ENCODE measurements around the gene EGFLAM.

The EGFLAM gene

GRCh38 chr5:38396766-38397165 is 138.4 kb downstream of the EGFLAM start:
- no peak overlapping the region for H3K27ac ChIP-seq
- H3K4me3 ChIP-seq (IDR thresholded peaks at IDR 0.05; ENCODE audit: insufficient read depth, low read depth, low read length), result no peak overlapping the region
- H3K4me1 ChIP-seq (ENCODE audit: low read depth, poor library complexity, severe bottlenecking), result no peaks in the 10 kb centered on the region
- no peaks in the 10 kb centered on the region for H3K79me2 ChIP-seq (ENCODE audit: insufficient read depth, low read depth)
- no peak overlapping the region for H3K4me2 ChIP-seq
- H2AFZ ChIP-seq (ENCODE audit: low read depth), result no peak overlapping the region
- H3K9ac ChIP-seq, result no peak overlapping the region
- no peaks in the 10 kb centered on the region for H4K20me1 ChIP-seq (ENCODE audit: insufficient read depth)
- H3K36me3 ChIP-seq (ENCODE audit: insufficient read depth), result no peaks in the 10 kb centered on the region
- TF ChIP-seq, protein P1, sequence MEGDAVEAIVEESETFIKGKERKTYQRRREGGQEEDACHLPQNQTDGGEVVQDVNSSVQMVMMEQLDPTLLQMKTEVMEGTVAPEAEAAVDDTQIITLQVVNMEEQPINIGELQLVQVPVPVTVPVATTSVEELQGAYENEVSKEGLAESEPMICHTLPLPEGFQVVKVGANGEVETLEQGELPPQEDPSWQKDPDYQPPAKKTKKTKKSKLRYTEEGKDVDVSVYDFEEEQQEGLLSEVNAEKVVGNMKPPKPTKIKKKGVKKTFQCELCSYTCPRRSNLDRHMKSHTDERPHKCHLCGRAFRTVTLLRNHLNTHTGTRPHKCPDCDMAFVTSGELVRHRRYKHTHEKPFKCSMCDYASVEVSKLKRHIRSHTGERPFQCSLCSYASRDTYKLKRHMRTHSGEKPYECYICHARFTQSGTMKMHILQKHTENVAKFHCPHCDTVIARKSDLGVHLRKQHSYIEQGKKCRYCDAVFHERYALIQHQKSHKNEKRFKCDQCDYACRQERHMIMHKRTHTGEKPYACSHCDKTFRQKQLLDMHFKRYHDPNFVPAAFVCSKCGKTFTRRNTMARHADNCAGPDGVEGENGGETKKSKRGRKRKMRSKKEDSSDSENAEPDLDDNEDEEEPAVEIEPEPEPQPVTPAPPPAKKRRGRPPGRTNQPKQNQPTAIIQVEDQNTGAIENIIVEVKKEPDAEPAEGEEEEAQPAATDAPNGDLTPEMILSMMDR (conservative IDR thresholded peaks at IDR 0.05; ENCODE audit: low read depth, low read length), result no peak
- no peaks in the 10 kb centered on the region for H3K27me3 ChIP-seq (ENCODE audit: insufficient read depth, low read depth)

- H3K9ac ChIP-seq, result no peak overlapping the region
- no peaks in the 10 kb centered on the region for H3K27me3 ChIP-seq (ENCODE audit: insufficient read depth, low read depth)
- no peaks in the 10 kb centered on the region for H4K20me1 ChIP-seq (ENCODE audit: insufficient read depth)
- TF ChIP-seq, protein P1 (conservative IDR thresholded peaks at IDR 0.05; ENCODE audit: low read depth, low read length), result no peak
- no peak overlapping the region for H3K4me3 ChIP-seq (IDR thresholded peaks at IDR 0.05; ENCODE audit: insufficient read depth, low read depth, low read length)
- no peaks in the 10 kb centered on the region for H3K36me3 ChIP-seq (ENCODE audit: insufficient read depth)
- no peaks in the 10 kb centered on the region for H3K79me2 ChIP-seq (ENCODE audit: insufficient read depth, low read depth)
- no peak overlapping the region for H3K27ac ChIP-seq
- no peaks in the 10 kb centered on the region for H3K4me1 ChIP-seq (ENCODE audit: low read depth, poor library complexity, severe bottlenecking)
- H3K4me2 ChIP-seq, result no peak overlapping the region
- no peak overlapping the region for H2AFZ ChIP-seq (ENCODE audit: low read depth)
Observed at GRCh38 chr5:38400365-38400764, 142.0 kb downstream of the EGFLAM start.

- H2AFZ ChIP-seq (ENCODE audit: low read depth), result no peak overlapping the region
- no peak overlapping the region for H3K9ac ChIP-seq
- H3K4me2 ChIP-seq, result no peak overlapping the region
- no peaks in the 10 kb centered on the region for H3K4me1 ChIP-seq (ENCODE audit: low read depth, poor library complexity, severe bottlenecking)
- H3K27me3 ChIP-seq (ENCODE audit: insufficient read depth, low read depth), result no peaks in the 10 kb centered on the region
- H4K20me1 ChIP-seq (ENCODE audit: insufficient read depth), result no peaks in the 10 kb centered on the region
- H3K36me3 ChIP-seq (ENCODE audit: insufficient read depth), result no peaks in the 10 kb centered on the region
- H3K4me3 ChIP-seq (IDR thresholded peaks at IDR 0.05; ENCODE audit: insufficient read depth, low read depth, low read length), result no peak overlapping the region
- no peaks in the 10 kb centered on the region for H3K79me2 ChIP-seq (ENCODE audit: insufficient read depth, low read depth)
- TF ChIP-seq, protein P1 (conservative IDR thresholded peaks at IDR 0.05; ENCODE audit: low read depth, low read length), result no peak
- H3K27ac ChIP-seq, result no peak overlapping the region
Observed at GRCh38 chr5:38401145-38401544, 142.8 kb downstream of the EGFLAM start.

GRCh38 chr5:38403406-38403805 is 145.0 kb downstream of the EGFLAM start:
- no peak overlapping the region for H3K9ac ChIP-seq
- no peaks in the 10 kb centered on the region for H3K4me1 ChIP-seq (ENCODE audit: low read depth, poor library complexity, severe bottlenecking)
- H3K36me3 ChIP-seq (ENCODE audit: insufficient read depth), result no peaks in the 10 kb centered on the region
- H3K4me2 ChIP-seq, result no peak overlapping the region
- no peak overlapping the region for H3K4me3 ChIP-seq (IDR thresholded peaks at IDR 0.05; ENCODE audit: insufficient read depth, low read depth, low read length)
- TF ChIP-seq, protein P1 (conservative IDR thresholded peaks at IDR 0.05; ENCODE audit: low read depth, low read length), result no peak
- no peaks in the 10 kb centered on the region for H4K20me1 ChIP-seq (ENCODE audit: insufficient read depth)
- H3K27ac ChIP-seq, result no peak overlapping the region
- no peaks in the 10 kb centered on the region for H3K79me2 ChIP-seq (ENCODE audit: insufficient read depth, low read depth)
- H3K27me3 ChIP-seq (ENCODE audit: insufficient read depth, low read depth), result no peaks in the 10 kb centered on the region
- no peak overlapping the region for H2AFZ ChIP-seq (ENCODE audit: low read depth)

Data from KMS-11 (cell line).